ENCODE measurements around the gene SLC39A2. TPM values are rescaled to one million over a fixed set of nuclear protein-coding genes. Genes with fewer than 3 reads are reported as not detected.
"Not testable (repeated sequence)": the region's sequence is repeated elsewhere in the genome, so short reads cannot be mapped to it uniquely, and the experiment has no call there.

Gene SLC39A2
- total and polyA plus RNA-seq, 9 of the 15 experiments (the other 6 are each of a cell fraction or from before 2014, with no cell fraction given): 0.06 to 0.09 TPM; not detected in 7

DNA sequence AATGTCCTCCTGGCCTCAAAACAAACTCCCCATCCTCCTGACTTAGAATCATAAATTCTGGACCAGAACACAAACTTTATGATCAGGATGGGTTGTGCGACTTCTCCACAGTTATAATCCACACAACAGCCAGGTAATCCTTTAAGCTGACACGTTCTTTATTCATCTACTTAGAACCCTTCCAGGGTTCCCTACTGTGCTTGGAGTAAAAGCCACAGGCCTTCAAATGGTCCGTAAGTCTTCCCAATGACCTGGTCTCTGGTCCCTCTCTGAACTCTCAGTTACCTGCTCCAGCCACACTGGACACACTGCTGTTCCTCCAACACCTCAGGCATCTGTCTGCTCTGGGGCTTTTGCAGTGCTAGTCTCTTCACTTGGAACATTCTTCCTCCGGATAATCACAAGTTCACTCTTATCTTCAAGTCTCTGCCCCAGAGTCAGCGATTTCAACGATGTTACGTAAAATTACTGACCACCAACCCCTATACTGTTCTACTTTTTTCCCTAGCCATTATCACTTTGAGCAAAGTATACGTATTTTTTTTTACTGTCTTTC is 41.4 kb downstream of the SLC39A2 start:
- H3K4me3 ChIP-seq: no peak overlapping the region
- no peaks in the 10 kb centered on the region for H3K36me3 ChIP-seq (ENCODE audit: control insufficient read depth, insufficient read depth, low read length)
- H3K27ac ChIP-seq (ENCODE audit: extremely low read depth, low read depth, low read length): no peak overlapping the region
- no peak overlapping the region for H3K4me2 ChIP-seq (ENCODE audit: insufficient read depth, low read length)
- H4K20me1 ChIP-seq (replicated peaks; ENCODE audit: control insufficient read depth, insufficient read depth, low read length): no peaks in the 10 kb centered on the region
- no TSS peak for BruUV-seq (replicated peaks)
- H3K9me1 ChIP-seq (ENCODE audit: control insufficient read depth, insufficient read depth, low read length): no peaks in the 10 kb centered on the region
- no peaks in the 10 kb centered on the region for H3K9me3 ChIP-seq (replicated peaks; ENCODE audit: control insufficient read depth, insufficient read depth, low read depth, low read length)
- ATAC-seq: no peak
- ChIA-PET CTCF (ENCODE audit: low intra/inter-chr PET ratio) (interaction anchor here (0.6 to 2.8 kb wide), 4 partner anchors 22 to 431 kb away, joined by 3 to 33 read pairs (median 8); no protein-coding TSS in a partner anchor), POLR2A (interaction anchor here (1.1 to 2.6 kb wide), 2 partner anchors 22 to 25 kb away, joined by 4 to 15 read pairs; no protein-coding TSS in a partner anchor)
- intact Hi-C loops (cut with micrococcal nuclease) (loop anchor here (1.0 to 5.0 kb wide), 2 partner anchors 26 to 183 kb away; no protein-coding TSS in a partner anchor), in situ Hi-C loops (cut with MboI) (no loop called here)
- no peaks in the 10 kb centered on the region for H3K79me2 ChIP-seq (ENCODE audit: control insufficient read depth, insufficient read depth, low read length)
- no peaks in the 10 kb centered on the region for H3K27me3 ChIP-seq (ENCODE audit: control insufficient read depth in 2 of 2, insufficient read depth in 2 of 2, low read length in 2 of 2)
- H2AFZ ChIP-seq (ENCODE audit: low read depth, low read length): no peak overlapping the region
- 36% methylated on average over 7 of the region's 8 CpGs for WGBS (ENCODE audit: insufficient coverage, low coverage, missing lambda C conversion rate)
- 0 out of 4 replicates have a peak, but pooled peaks of 1 of the 2 experiments have one; percentile 2 for TF ChIP-seq RAD21 (CRISPR knock-in tag; conservative IDR thresholded peaks at IDR 0.05 in 1 of 2, IDR thresholded peaks at IDR 0.05 in 1 of 2)
- TF ChIP-seq, protein P1, sequence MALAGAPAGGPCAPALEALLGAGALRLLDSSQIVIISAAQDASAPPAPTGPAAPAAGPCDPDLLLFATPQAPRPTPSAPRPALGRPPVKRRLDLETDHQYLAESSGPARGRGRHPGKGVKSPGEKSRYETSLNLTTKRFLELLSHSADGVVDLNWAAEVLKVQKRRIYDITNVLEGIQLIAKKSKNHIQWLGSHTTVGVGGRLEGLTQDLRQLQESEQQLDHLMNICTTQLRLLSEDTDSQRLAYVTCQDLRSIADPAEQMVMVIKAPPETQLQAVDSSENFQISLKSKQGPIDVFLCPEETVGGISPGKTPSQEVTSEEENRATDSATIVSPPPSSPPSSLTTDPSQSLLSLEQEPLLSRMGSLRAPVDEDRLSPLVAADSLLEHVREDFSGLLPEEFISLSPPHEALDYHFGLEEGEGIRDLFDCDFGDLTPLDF (CRISPR knock-in tag; IDR thresholded peaks at IDR 0.05): no peak
- peaks cover 5 to 25% of the 10 kb centered on the region in 2 experiments; a peak in 4 of 5 replicates for H3K4me1 ChIP-seq (replicated peaks in 1 of 2; ENCODE audit: control insufficient read depth in 2 of 2, insufficient read depth in 2 of 2, low read length in 2 of 2)
- no peak for FAIRE-seq
- H3K9ac ChIP-seq (ENCODE audit: insufficient read depth in 1 of 2, low read depth in 2 of 2, low read length in 2 of 2): no peak overlapping the region
- no peak for DNase-seq (ENCODE audit: extremely low read depth in 1 of 4, low spot score in 3 of 4)

DNA sequence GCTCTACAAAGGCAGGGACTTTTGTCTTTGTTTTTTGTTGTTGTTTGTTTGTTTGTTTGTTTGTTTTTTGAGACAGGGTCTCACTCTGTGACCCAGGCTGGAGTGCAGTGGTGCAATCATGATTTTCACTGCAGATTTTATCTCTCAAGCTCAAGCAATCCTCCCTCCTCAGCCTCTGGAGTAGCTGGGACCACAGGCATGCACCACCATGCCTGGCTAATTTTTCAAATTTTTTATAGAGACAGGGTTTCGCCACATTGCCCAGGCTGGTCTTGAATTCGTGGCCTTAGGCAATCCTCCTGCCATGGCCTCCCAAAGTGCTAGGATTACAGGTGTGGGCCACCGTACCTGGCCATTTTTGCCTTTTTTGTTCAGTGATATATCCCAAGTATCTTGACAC is 41.8 kb downstream of the SLC39A2 start:
- ChIA-PET POLR2A (interaction anchor here (1.1 to 2.6 kb wide), 2 partner anchors 25 to 26 kb away, joined by 3 to 15 read pairs; no protein-coding TSS in a partner anchor), CTCF (ENCODE audit: low intra/inter-chr PET ratio) (interaction anchor here (1.5 to 2.8 kb wide), 3 partner anchors 26 to 432 kb away, joined by 6 to 33 read pairs (median 11); no protein-coding TSS in a partner anchor)
- H3K36me3 ChIP-seq (ENCODE audit: control insufficient read depth, insufficient read depth, low read length); BruUV-seq (replicated peaks); in situ Hi-C loops (cut with MboI); H3K9ac ChIP-seq (ENCODE audit: insufficient read depth in 1 of 2, low read depth in 2 of 2, low read length in 2 of 2); H3K9me3 ChIP-seq (replicated peaks; ENCODE audit: control insufficient read depth, insufficient read depth, low read depth, low read length); ATAC-seq; H3K27me3 ChIP-seq (ENCODE audit: control insufficient read depth in 2 of 2, insufficient read depth in 2 of 2, low read length in 2 of 2); FAIRE-seq; H3K9me1 ChIP-seq (ENCODE audit: control insufficient read depth, insufficient read depth, low read length); H3K27ac ChIP-seq (ENCODE audit: extremely low read depth, low read depth, low read length); H3K4me3 ChIP-seq; DNase-seq (ENCODE audit: extremely low read depth in 1 of 4, low spot score in 3 of 4); H3K4me2 ChIP-seq (ENCODE audit: insufficient read depth, low read length); H4K20me1 ChIP-seq (replicated peaks; ENCODE audit: control insufficient read depth, insufficient read depth, low read length); H2AFZ ChIP-seq (ENCODE audit: low read depth, low read length); H3K79me2 ChIP-seq (ENCODE audit: control insufficient read depth, insufficient read depth, low read length): not testable (repeated sequence)
- WGBS (ENCODE audit: insufficient coverage, low coverage, missing lambda C conversion rate): 67% methylated on average over 1 of the region's 3 CpGs
- peaks cover 5 to 25% of the 10 kb centered on the region in 2 experiments; a peak in 4 of 5 replicates for H3K4me1 ChIP-seq (replicated peaks in 1 of 2; ENCODE audit: control insufficient read depth in 2 of 2, insufficient read depth in 2 of 2, low read length in 2 of 2)
- intact Hi-C loops (cut with micrococcal nuclease): loop anchor here (1.0 to 5.0 kb wide), 2 partner anchors 27 to 184 kb away; no protein-coding TSS in a partner anchor

Data from K562 (cell line).